Ammon's horn (tissue), 1 donor: ENCODE data around the gene HPS4.
A peak's percentile ranks its signal among the peaks of the same experiment; 100 is the strongest.
"Not testable (repeated sequence)": the region's sequence is repeated elsewhere in the genome, so short reads cannot be mapped to it uniquely, and the experiment has no call there.

Experiments used
- DNase-seq: peaks from one replicate; pipeline ENCODE4 v3.0.0-alpha.2; 2016; ENCODE audit warnings: low spot score

Gene HPS4

GRCh38 chr22:26409719-26410335 is 73.8 kb downstream of the HPS4 start:
- peak; percentile 39 for DNase-seq

DNA sequence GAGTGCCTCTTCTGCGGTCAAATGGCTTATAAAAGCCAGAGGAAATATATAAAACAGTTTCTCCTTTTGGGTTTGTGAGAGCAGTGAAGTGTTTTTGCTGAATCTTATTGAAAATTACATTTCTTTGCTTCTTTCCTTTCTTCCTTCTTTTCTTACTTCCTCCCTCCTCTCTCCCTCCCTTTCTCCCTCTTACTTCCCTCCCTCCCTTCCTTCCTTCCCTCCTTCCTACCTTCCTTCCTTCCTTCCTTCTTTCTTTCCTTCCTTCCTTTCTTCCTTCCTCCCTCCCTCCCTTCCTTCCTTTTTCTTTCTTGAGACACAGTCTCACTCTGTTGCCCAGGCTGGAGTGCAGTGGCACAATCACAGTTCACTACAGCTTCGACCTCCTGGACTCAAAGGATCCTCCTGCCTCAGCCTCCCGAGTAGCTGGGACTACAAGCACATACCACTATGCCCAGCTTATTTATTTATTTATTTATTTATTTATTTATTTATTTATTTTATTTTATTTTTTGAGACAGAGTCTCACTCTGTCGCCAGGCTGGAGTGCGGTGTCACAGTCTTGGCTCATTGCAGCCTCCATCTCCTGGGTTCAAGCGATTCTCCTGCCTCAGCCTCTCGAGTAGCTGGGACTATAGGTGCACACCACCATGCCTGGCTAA is 74.9 kb downstream of the HPS4 start:
- DNase-seq = not testable (repeated sequence)

GRCh38 chr22:26406118-26406517 is 77.5 kb downstream of the HPS4 start:
- no peak for DNase-seq

GRCh38 chr22:26404851-26405421 is 78.6 kb downstream of the HPS4 start:
- DNase-seq = peak; percentile 48

DNA sequence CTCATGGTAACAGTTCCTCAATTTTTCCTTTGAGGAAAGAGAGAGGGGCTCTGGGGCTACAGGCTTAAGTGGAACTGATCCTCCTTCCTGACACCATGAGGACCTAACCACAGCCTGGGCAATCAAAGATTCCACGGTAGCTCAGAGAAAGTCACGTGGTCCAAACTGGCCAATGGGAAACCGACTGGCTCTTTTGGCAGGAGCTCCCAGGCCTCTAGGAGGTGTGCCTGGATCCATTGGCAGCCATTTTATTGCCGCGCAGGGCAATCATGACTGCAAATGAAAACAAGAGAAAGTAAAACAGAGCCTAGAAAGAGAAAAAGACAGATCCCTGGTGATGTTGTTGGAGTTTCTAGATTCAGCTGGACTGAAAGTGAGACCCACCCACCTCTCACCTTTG is 81.9 kb downstream of the HPS4 start:
- DNase-seq = no peak
